ENCODE data around the gene ACTL7A. TPM values are rescaled to one million over a fixed set of nuclear protein-coding genes. Genes with fewer than 3 reads are reported as not detected.

Gene ACTL7A
- total RNA-seq, 1 donor from 2014 or later, result not detected

- no peak for DNase-seq (ENCODE audit: low spot score)
- Mint-ChIP-seq H3K9me3 (ENCODE audit: low read depth) (no peaks in the 10 kb centered on the region), H3K27ac (ENCODE audit: unreplicated experiment) (no peak overlapping the region), H3K4me1 (ENCODE audit: low read depth) (no peaks in the 10 kb centered on the region), H3K36me3 (ENCODE audit: low read depth) (peaks cover 50% of the 10 kb centered on the region), H3K4me3 (ENCODE audit: unreplicated experiment) (no peak overlapping the region), H3K27me3 (ENCODE audit: low read depth) (no peaks in the 10 kb centered on the region)
- TF ChIP-seq, protein P1, sequence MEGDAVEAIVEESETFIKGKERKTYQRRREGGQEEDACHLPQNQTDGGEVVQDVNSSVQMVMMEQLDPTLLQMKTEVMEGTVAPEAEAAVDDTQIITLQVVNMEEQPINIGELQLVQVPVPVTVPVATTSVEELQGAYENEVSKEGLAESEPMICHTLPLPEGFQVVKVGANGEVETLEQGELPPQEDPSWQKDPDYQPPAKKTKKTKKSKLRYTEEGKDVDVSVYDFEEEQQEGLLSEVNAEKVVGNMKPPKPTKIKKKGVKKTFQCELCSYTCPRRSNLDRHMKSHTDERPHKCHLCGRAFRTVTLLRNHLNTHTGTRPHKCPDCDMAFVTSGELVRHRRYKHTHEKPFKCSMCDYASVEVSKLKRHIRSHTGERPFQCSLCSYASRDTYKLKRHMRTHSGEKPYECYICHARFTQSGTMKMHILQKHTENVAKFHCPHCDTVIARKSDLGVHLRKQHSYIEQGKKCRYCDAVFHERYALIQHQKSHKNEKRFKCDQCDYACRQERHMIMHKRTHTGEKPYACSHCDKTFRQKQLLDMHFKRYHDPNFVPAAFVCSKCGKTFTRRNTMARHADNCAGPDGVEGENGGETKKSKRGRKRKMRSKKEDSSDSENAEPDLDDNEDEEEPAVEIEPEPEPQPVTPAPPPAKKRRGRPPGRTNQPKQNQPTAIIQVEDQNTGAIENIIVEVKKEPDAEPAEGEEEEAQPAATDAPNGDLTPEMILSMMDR (IDR thresholded peaks at IDR 0.05), result no peak
Observed at GRCh38 chr9:108905494-108905893, 43.4 kb downstream of the ACTL7A start.

DNA sequence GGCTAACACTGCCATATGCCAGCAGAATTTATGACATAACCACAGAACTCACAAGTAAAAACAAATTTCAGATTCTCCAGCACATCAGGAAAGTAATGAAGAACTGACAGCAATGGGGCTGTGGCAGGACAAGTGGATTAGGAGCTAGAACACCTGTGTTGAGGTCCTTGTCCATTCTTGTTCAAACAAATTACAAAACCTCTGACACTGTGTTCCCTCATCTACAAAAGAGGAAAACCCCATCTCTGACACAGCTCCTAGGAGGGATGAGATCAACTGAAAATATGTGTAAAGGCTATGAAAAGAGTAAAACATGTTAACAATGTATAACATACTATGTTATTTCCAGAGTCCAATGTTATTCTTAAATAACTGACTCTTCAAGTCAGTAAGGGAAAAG, 48.3 kb downstream of the ACTL7A start:
- Mint-ChIP-seq H3K4me3 (ENCODE audit: unreplicated experiment) (no peak overlapping the region), H3K9me3 (ENCODE audit: low read depth) (no peaks in the 10 kb centered on the region), H3K36me3 (ENCODE audit: low read depth) (peaks cover 43% of the 10 kb centered on the region), H3K27me3 (ENCODE audit: low read depth) (no peaks in the 10 kb centered on the region), H3K4me1 (ENCODE audit: low read depth) (no peaks in the 10 kb centered on the region), H3K27ac (ENCODE audit: unreplicated experiment) (no peak overlapping the region)
- TF ChIP-seq, protein P1 (IDR thresholded peaks at IDR 0.05), result no peak
- DNase-seq (ENCODE audit: low spot score), result no peak

DNA sequence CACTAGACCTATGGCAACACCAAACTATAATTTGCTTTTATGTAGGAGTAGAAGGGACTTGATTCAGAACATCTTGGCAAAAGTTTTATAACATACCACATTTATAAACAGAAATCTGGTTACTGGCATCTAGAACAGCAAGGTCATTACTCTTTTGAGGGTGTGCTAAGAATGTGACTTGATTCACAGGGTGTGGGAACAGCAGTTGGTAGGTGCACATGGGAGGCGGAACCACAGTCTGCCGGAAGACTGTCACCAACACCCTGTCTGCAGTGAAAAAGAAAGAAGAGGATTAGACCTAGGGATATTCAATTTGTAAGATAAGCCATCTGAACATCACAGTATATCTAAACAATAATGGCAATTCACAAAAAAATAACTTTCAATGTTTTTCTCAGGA, 48.8 kb downstream of the ACTL7A start:
- Mint-ChIP-seq H3K4me1 (ENCODE audit: low read depth) (no peaks in the 10 kb centered on the region), H3K4me3 (ENCODE audit: unreplicated experiment) (no peak overlapping the region), H3K27ac (ENCODE audit: unreplicated experiment) (no peak overlapping the region), H3K27me3 (ENCODE audit: low read depth) (no peaks in the 10 kb centered on the region), H3K36me3 (ENCODE audit: low read depth) (peaks cover 47% of the 10 kb centered on the region), H3K9me3 (ENCODE audit: low read depth) (no peaks in the 10 kb centered on the region)
- no peak for DNase-seq (ENCODE audit: low spot score)
- TF ChIP-seq, protein P1 (IDR thresholded peaks at IDR 0.05), result no peak

GRCh38 chr9:108911820-108912219, 49.8 kb downstream of the ACTL7A start:
- TF ChIP-seq, protein P1 (IDR thresholded peaks at IDR 0.05), result no peak
- H3K27me3 Mint-ChIP-seq (ENCODE audit: low read depth), result no peaks in the 10 kb centered on the region
- H3K27ac Mint-ChIP-seq (ENCODE audit: unreplicated experiment), result no peak overlapping the region
- H3K4me1 Mint-ChIP-seq (ENCODE audit: low read depth), result no peaks in the 10 kb centered on the region
- peaks cover 47% of the 10 kb centered on the region for H3K36me3 Mint-ChIP-seq (ENCODE audit: low read depth)
- H3K4me3 Mint-ChIP-seq (ENCODE audit: unreplicated experiment), result no peak overlapping the region
- DNase-seq (ENCODE audit: low spot score), result no peak
- no peaks in the 10 kb centered on the region for H3K9me3 Mint-ChIP-seq (ENCODE audit: low read depth)

Other genes with a start within 250 kb of the ACTL7A start
- not detected in 3 replicates for gene ACTL7B, start 6.3 kb upstream of the ACTL7A start, total RNA-seq
- 24.3 to 32.2 TPM (median 24.4 TPM) in 3 replicates for gene ELP1, start 71.9 kb downstream of the ACTL7A start, total RNA-seq
- gene ABITRAM, start 72.1 kb downstream of the ACTL7A start, total RNA-seq, result 8.1 to 11.7 TPM (median 8.8 TPM) in 3 replicates
- gene CTNNAL1, start 151.2 kb downstream of the ACTL7A start, total RNA-seq, result 24.9 to 31.9 TPM (median 25.9 TPM) in 3 replicates